Colonic mucosa (tissue), 4 donors: ENCODE data around the gene RFT1. TPM values are rescaled to one million over a fixed set of nuclear protein-coding genes. Genes with fewer than 3 reads are reported as not detected.

Experiments
- DNase-seq: peaks from one replicate; pipeline ENCODE4 v3.0.0-alpha.2; 2020
- H3K27ac ChIP-seq: fragments of 200-600 bp; one replicate; pipeline ENCODE4 v1.8.0; 2021
- H3K27me3 ChIP-seq: fragments of 200-600 bp; one replicate; pipeline ENCODE4 v1.8.0; 2021
- H3K36me3 ChIP-seq: fragments of 200-600 bp; one replicate; pipeline ENCODE4 v1.8.0; 2021
- H3K4me1 ChIP-seq: fragments of 200-600 bp; one replicate; pipeline ENCODE4 v1.8.0; 2021; ENCODE audit warnings: mild to moderate bottlenecking
- H3K4me3 ChIP-seq: fragments of 200-600 bp; one replicate; pipeline ENCODE4 v1.8.0; 2021
- H3K9ac ChIP-seq, 2 donors: one replicate each; pipeline ENCODE4 v1.7.0; 2013; ENCODE audit warnings: control low read depth in 2 of 2, low read depth in 2 of 2, low read length in 2 of 2
- H3K9me3 ChIP-seq: fragments of 200-600 bp; one replicate; pipeline ENCODE4 v1.8.0; 2021
- intact Hi-C: fragments of 100-400 bp; cut with DNase I; formaldehyde crosslinking; loops from one replicate; pipeline ENCODE4 v1.14.1; 2022
- total RNA-seq, 2 donors: library from RNA; stranded (reverse); fragmentation: NEBNext Ultra II Directional in 1 of 2; extraction: Animal tissue kit (Norgen Biotek cat#: 25700) in 1 of 2; gene quantifications; one replicate each; pipeline ENCODE4 v1.2.1, GENCODE V29; 2021
- TF ChIP-seq, protein P1 (sequence below): fragments of 200-600 bp; IDR thresholded peaks from one replicate; pipeline ENCODE4 v1.8.0; 2022; ENCODE audit warnings: antibody characterized with exemption, mild to moderate bottlenecking
- donor health status: healthy.
- donor health status: DM: no; HTN: no; CAD: no.
- donor health status: DM: no; HTN: no; CAD: no.

Gene RFT1
- total RNA-seq, 2 donors from 2014 or later = 15.3 to 30.4 TPM

DNA sequence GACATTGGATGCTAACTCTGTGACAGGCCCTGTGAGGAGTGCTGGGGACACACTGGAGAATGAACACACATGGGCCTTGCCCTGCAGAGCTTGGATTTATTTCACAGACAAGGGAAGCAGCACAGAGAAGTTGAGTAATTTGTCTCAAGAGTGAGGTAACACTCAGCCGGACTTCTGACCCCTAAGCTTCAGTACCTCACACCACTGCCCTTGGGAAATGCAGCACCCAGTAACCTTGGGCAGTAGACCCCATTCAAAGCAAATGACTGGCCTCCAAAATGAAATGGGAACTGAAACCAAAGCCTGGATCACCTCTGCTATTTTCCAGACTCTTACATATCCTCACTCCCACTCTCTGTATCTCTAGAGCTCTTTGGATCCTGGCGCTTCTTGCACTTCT, 37.3 kb downstream of the RFT1 start:
- TF ChIP-seq, protein P1, sequence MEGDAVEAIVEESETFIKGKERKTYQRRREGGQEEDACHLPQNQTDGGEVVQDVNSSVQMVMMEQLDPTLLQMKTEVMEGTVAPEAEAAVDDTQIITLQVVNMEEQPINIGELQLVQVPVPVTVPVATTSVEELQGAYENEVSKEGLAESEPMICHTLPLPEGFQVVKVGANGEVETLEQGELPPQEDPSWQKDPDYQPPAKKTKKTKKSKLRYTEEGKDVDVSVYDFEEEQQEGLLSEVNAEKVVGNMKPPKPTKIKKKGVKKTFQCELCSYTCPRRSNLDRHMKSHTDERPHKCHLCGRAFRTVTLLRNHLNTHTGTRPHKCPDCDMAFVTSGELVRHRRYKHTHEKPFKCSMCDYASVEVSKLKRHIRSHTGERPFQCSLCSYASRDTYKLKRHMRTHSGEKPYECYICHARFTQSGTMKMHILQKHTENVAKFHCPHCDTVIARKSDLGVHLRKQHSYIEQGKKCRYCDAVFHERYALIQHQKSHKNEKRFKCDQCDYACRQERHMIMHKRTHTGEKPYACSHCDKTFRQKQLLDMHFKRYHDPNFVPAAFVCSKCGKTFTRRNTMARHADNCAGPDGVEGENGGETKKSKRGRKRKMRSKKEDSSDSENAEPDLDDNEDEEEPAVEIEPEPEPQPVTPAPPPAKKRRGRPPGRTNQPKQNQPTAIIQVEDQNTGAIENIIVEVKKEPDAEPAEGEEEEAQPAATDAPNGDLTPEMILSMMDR = no peak
- H3K27me3 ChIP-seq = no peaks in the 10 kb centered on the region
- H3K4me3 ChIP-seq = no peak overlapping the region
- H3K9ac ChIP-seq = no peak overlapping the region
- no peaks in the 10 kb centered on the region for H3K4me1 ChIP-seq
- intact Hi-C loops = no loop called here
- no peak overlapping the region for H3K27ac ChIP-seq
- H3K36me3 ChIP-seq = no peaks in the 10 kb centered on the region
- no peak for DNase-seq
- no peaks in the 10 kb centered on the region for H3K9me3 ChIP-seq

DNA sequence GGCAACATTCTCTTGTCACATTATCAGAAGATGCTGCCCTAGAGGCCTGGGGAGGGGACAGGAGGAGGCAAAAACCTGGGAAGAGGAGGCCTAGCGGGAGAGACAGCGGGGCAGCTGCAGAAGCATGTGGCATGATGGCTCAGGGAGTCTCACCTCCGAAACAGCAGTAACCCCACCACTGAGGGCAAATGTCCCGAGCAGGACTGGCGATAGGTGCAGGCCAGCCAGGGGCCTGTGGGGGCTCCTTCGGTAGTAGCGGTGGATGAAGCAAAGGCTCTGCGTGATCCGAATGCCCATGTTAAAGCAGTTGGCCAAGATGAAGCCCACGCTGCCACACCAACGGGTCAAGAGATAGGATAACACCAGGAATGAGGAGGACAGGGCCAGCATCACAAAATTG, 38.0 kb downstream of the RFT1 start:
- H3K4me1 ChIP-seq = no peaks in the 10 kb centered on the region
- DNase-seq = no peak
- H3K36me3 ChIP-seq = no peaks in the 10 kb centered on the region
- peak overlapping the region in 1 of 2 donors; percentile 12 for H3K9ac ChIP-seq
- no peak overlapping the region for H3K4me3 ChIP-seq
- H3K27ac ChIP-seq = no peak overlapping the region
- intact Hi-C loops = no loop called here
- TF ChIP-seq, protein P1 = no peak
- H3K27me3 ChIP-seq = no peaks in the 10 kb centered on the region
- no peaks in the 10 kb centered on the region for H3K9me3 ChIP-seq

GRCh38 chr3:53091011-53091410, 39.2 kb downstream of the RFT1 start:
- intact Hi-C loops = no loop called here
- Histone ChIP-seq H3K4me1 (no peaks in the 10 kb centered on the region), H3K9me3 (no peaks in the 10 kb centered on the region), H3K27me3 (no peaks in the 10 kb centered on the region), H3K9ac (no peak overlapping the region), H3K36me3 (no peaks in the 10 kb centered on the region), H3K4me3 (no peak overlapping the region), H3K27ac (no peak overlapping the region)
- no peak for DNase-seq
- TF ChIP-seq, protein P1 = no peak

DNA sequence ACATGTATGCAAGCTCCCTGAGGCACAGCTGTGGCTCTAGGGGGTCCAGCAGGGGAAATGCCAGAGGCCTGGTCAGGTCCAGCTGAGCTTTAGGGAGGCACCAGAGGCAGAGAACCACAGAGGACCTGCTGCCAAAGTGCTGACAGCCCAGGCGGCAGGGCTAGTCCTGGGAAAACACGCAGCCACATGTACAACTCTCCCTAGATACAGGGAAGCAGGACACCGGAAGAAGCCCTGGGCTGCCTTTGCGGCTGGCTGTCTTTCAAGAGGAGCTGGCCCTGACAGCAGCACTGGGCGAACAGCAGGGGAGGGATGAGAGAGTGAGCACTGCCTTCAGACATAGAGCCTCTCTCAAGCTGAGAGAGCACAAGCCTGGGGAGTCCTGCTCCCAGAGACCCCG, 40.7 kb downstream of the RFT1 start:
- TF ChIP-seq, protein P1 = no peak
- Histone ChIP-seq H3K27ac (no peak overlapping the region), H3K9ac (no peak overlapping the region), H3K9me3 (no peaks in the 10 kb centered on the region), H3K4me3 (no peak overlapping the region), H3K4me1 (no peaks in the 10 kb centered on the region), H3K36me3 (no peaks in the 10 kb centered on the region), H3K27me3 (no peaks in the 10 kb centered on the region)
- intact Hi-C loops = no loop called here
- no peak for DNase-seq

- Histone ChIP-seq H3K9ac (no peak overlapping the region), H3K4me1 (no peaks in the 10 kb centered on the region), H3K4me3 (no peak overlapping the region), H3K9me3 (no peaks in the 10 kb centered on the region), H3K27ac (no peak overlapping the region), H3K36me3 (no peaks in the 10 kb centered on the region), H3K27me3 (no peaks in the 10 kb centered on the region)
- TF ChIP-seq, protein P1 = no peak
- intact Hi-C loops = no loop called here
- DNase-seq = no peak
Observed at GRCh38 chr3:53085476-53085875, 44.8 kb downstream of the RFT1 start.
